Measurements from ENCODE around the gene CTSD.

DNA sequence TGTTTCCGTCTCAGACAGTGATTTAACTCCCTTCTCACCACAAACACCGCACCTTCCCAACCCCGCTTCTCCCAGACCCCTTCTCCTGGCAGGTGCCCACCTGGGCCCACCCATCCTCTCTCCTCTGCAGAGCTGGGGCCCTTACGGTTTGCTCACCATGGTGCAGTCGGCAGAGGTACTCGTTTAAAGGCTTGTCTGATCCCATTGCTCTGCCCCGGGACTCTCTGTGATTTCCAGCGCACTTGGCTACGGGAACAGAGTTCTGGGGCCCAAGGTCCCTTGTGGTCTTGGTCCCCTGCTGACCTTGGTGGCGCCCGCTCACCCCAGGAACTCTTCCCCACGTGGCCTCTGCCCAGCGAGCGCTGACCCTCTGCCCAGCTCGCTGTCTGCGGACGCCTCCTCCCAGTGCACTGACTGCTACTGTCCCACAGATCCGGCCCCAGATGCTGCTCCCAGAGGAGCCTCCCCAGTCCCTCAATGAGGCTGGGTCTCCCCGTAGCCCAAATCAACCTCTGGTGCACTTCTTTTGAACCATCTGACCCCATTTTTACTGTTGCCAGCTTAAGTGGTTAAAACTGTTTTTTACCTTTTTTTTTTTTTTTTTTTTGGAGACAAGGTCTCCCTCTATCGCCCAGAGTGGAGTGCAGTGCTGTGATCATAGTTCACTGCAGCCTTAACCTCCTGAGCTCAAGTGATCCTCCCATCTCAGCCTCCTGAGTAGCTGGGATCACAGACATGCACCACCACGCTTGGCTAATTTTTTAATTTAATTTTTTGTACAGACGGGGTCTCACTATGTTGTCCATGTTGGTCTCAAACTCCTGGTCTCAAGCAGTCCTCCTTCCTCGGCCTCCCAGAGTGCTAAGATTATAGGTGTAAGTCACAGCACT lies 21.3 kb upstream of the CTSD start:
- TF ChIP-seq, protein P1, sequence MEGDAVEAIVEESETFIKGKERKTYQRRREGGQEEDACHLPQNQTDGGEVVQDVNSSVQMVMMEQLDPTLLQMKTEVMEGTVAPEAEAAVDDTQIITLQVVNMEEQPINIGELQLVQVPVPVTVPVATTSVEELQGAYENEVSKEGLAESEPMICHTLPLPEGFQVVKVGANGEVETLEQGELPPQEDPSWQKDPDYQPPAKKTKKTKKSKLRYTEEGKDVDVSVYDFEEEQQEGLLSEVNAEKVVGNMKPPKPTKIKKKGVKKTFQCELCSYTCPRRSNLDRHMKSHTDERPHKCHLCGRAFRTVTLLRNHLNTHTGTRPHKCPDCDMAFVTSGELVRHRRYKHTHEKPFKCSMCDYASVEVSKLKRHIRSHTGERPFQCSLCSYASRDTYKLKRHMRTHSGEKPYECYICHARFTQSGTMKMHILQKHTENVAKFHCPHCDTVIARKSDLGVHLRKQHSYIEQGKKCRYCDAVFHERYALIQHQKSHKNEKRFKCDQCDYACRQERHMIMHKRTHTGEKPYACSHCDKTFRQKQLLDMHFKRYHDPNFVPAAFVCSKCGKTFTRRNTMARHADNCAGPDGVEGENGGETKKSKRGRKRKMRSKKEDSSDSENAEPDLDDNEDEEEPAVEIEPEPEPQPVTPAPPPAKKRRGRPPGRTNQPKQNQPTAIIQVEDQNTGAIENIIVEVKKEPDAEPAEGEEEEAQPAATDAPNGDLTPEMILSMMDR (IDR thresholded peaks at IDR 0.05), result no peak
- TF ChIP-seq POLR2AphosphoS5 (IDR thresholded peaks at IDR 0.05), result no peak
- no peak for TF ChIP-seq EP300 (IDR thresholded peaks at IDR 0.05)
